GDM1 (cell line): ENCODE results near the gene UBE2C.
A peak's percentile ranks its signal among the peaks of the same experiment; 100 is the strongest.
"Not testable (repeated sequence)": the region's sequence is repeated elsewhere in the genome, so short reads cannot be mapped to it uniquely, and the experiment has no call there.

Experiments
- DNase-seq: peaks from one replicate; lab custom pipeline; 2025; lab: John Stamatoyannopoulos, UW

UBE2C gene

GRCh38 chr20:45797955-45798354 lies 14.5 kb upstream of the UBE2C start:
- not testable (repeated sequence) for DNase-seq

DNA sequence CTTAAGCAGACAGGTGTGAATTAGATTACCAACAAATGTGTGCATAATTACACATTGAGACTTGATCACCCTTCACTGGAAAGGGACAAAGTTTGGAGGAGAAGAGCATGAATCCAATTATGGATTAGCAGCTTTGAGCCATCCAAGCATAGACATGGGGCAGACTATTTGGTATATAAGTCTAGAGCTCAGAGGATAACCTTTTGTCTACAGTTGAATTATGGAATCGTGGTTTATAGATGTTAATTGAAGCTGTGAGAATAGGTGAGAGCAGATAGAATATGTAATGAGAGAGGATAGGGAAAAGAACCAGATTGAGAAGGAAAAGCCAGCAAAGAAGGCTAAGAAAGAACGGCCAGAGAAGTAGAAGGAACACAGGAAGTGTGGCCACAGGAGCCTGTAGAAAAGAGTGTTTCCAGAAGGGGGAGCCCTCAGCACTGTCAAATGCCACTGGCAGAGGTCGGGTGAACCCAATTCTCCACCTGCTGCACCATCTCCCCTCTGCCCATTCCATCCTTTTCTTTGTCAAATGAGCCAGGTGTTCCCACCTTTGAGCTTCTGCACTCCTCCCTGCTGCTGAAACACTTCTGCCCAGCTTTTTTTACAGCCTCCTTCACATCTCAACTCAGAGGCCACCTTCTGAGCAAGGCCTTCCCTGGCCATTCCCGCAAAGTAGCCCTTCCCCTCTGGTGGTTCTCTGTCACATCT lies 13.4 kb upstream of the UBE2C start:
- DNase-seq, result peak; percentile 52

GRCh38 chr20:45801851-45802250 lies 10.6 kb upstream of the UBE2C start:
- DNase-seq, result no peak

GRCh38 chr20:45810191-45810970 lies 2.1 kb upstream of the UBE2C start:
- peak; percentile 77 for DNase-seq

DNA sequence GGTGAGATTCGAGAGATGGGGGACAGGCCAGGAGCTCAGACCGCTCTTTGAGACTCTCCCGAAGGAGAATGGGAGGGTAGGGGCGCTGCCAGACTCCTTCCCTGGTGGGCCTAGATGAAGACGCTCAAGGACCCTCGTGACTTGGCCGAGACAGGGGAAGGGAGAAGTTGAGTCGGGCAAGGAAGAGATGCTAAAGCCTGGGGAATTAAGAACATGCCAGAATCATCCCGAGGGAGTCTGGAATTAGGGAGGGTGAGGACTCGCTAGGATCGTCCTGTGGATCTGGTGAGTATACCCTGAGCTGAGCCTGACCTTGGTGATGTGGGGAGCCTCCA lies 529 bp downstream of the UBE2C start:
- DNase-seq, result no peak

DNA sequence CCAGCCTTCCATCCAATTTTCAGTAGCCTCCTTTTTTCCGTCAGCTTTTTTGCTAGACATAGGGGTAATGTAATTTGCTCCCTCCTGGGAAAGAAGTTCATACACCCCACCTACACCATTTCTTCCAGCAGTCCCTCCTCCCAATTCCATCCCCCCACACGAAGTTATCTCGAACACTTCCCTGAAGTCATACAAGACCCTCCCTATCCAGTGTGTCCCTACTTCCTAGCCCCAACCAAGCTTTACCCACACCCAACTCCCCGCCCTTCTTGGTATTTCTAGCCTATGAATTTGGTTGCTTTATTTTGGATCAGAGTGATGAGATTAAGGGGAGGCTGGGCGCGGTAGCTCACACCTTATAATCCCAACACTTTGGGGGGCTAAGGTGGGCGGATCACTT lies 1.0 kb downstream of the UBE2C start:
- no peak for DNase-seq

- no peak for DNase-seq
Observed at GRCh38 chr20:45814314-45814713, 1.9 kb downstream of the UBE2C start.

GRCh38 chr20:45816951-45817350 lies 4.5 kb downstream of the UBE2C start:
- DNase-seq, result no peak

DNA sequence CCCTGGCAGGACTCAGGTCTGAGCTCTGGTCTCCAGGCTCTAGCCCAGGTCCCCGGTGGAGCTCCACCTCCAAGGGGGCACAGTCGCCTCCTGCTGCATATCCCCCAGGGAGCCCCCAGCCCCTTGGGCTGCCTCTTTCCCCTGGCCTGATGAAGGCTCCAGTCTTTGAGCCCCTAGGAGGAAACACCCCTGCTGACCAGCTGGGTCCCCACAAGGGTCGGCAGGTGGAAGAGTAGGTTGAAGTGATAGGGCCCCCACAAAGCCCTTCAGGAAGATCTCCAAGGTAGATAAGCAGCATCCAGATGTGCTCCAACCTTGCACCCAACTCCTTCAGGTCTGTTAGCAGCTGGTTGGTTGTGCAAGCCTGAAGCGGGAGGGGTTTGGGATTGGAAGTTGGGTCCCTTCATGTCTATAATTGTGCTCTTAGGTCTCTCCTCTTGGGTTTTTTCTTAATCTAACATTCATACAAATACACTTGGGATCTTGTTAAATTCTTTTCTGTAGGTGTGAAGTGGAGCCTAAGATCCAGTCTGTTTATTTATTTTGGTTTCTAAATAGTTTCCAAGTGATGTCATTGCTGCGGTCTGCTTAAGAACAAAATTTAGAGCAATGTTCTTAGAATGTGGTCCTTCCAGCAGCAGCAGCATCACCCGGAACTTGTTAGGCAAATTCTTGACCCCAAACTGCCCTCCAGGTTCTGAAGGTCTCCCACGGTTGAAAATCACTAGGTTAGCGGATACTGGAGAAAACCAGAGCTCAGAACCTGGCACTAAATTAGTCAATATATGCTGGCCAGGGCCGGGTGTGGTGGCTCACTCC lies 5.1 kb downstream of the UBE2C start:
- DNase-seq, result no peak

GRCh38 chr20:45818239-45818638 lies 5.8 kb downstream of the UBE2C start:
- DNase-seq, result no peak

- no peak for DNase-seq
Observed at GRCh38 chr20:45819466-45819865, 7.0 kb downstream of the UBE2C start.

- no peak for DNase-seq
Observed at GRCh38 chr20:45821947-45822346, 9.5 kb downstream of the UBE2C start.

- DNase-seq, result no peak
Observed at GRCh38 chr20:45822857-45823256, 10.4 kb downstream of the UBE2C start.

DNA sequence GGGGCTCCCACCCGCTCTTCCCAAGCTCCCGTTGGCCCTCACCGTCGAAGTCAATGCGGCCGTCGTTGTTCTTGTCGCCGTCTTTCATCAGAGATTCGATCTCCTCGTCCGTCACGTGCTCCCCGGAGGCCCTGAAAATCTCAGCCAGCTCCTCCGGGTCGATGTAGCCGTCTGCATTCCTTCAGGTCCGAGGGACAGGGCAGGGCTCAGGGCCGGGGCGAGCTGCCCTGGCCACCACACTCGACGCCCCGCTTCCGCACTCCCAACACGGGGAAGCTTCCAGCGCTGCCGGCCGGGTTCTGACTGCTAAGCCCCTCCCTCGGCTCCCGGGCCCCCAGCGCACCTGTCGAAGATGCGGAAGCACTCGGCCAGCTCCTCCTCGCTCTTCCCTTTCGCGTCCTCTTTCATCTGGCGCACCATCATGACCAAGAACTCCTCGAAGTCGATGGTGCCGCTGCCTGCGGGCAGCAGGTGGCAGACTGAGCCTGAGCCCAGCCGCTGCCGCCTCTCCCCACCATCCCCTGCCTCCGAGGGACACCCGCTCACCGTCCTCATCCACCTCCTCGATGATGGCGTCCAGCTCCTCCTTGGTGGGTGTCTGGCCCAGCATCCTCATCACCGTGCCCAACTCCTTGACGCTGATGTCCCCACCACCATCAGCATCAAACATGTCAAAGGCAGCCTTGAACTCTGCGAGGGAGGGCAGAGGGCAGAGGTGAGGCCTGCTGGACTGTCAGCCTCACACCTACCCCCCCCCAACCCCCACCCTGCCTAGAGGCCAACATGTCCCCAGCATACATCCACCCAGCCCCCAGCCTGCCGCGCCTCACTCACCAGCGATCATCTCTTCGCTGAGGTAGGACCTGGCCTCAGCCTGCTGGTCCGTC lies 11.7 kb downstream of the UBE2C start:
- no peak for DNase-seq

GRCh38 chr20:45826381-45827019 lies 14.1 kb downstream of the UBE2C start:
- no peak for DNase-seq

GRCh38 chr20:45827030-45827652 lies 14.7 kb downstream of the UBE2C start, which contains the start of gene TNNC2:
TNNC2 (minus strand) TSS chr20:45827312; CDS start chr20:45827248, 64 bp downstream.
- DNase-seq, result no peak

GRCh38 chr20:45827712-45828111 lies 15.3 kb downstream of the UBE2C start:
- no peak for DNase-seq

DNA sequence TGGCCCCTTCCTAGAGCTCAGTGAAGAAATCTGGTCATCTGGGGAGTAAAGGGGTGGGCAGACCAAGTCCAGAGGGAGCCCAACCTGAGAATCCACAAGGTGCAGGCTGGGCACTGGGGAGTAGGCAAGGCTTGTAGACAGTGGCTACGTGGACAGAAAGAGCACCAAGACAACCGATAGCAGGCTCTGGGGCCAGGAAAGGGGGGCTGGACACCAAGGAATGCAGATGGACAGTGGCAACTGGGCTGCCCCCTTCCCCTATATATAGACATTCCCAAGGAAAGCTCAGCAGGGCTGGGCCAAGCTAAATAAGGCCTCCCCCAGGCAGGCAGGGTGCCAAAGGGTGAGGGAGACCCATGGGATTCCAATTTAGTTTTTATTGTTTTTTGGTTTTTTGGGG lies 16.1 kb downstream of the UBE2C start:
- no peak for DNase-seq

- not testable (repeated sequence) for DNase-seq
Observed at GRCh38 chr20:45829673-45830106, 17.2 kb downstream of the UBE2C start.

DNA sequence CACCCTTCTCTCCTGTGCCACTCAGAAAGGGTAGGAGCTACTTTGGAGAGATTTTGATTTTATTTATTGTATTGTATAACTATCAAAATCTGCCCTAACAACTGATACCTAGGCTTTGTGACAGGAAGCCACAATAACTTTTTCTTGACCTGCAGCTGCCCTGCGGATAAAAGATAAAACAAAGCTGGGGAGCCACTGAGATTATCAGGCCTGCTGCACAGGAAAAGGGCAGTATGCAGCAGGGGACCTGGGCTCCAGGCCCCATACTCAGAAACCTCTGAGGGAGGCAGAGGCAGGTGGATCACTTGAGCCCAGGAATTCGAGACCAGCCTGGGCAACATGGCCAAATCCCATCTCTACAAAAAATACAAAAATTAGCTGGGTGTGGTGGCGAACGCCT lies 20.2 kb downstream of the UBE2C start:
- DNase-seq, result no peak
